GM18502 (cell line): Measurements from ENCODE around the gene PRRX2.
"Not testable (repeated sequence)": the region's sequence is repeated elsewhere in the genome, so short reads cannot be mapped to it uniquely, and the experiment has no call there.

Experiments
- ATAC-seq: cut with Tn5 transposase; IDR thresholded peaks from one replicate; pipeline ENCODE4 v1.9.1; 2021; ENCODE audit warnings: mild to moderate bottlenecking; ENCODE audit not compliant: unreplicated experiment, poor library complexity

Gene PRRX2

GRCh38 chr9:129724456-129725190, 59.2 kb downstream of the PRRX2 start:
- ATAC-seq, result no peak

- ATAC-seq, result no peak
Observed at GRCh38 chr9:129725795-129726251, 60.4 kb downstream of the PRRX2 start.

GRCh38 chr9:129726322-129727160, 61.1 kb downstream of the PRRX2 start:
- ATAC-seq, result no peak

GRCh38 chr9:129728744-129729143, 63.3 kb downstream of the PRRX2 start:
- ATAC-seq, result no peak

GRCh38 chr9:129731477-129732085, 66.1 kb downstream of the PRRX2 start:
- ATAC-seq, result no peak

GRCh38 chr9:129732100-129732499, 66.7 kb downstream of the PRRX2 start:
- no peak for ATAC-seq

GRCh38 chr9:129732946-129733631, 67.6 kb downstream of the PRRX2 start:
- no peak for ATAC-seq

GRCh38 chr9:129733632-129733953, 68.1 kb downstream of the PRRX2 start:
- ATAC-seq, result no peak

GRCh38 chr9:129735546-129735945, 70.1 kb downstream of the PRRX2 start:
- ATAC-seq, result no peak

- ATAC-seq, result no peak
Observed at GRCh38 chr9:129736334-129736733, 70.9 kb downstream of the PRRX2 start.

- ATAC-seq, result peak; percentile 71
Observed at GRCh38 chr9:129737479-129738274, 72.2 kb downstream of the PRRX2 start.

GRCh38 chr9:129739432-129739831, 74.0 kb downstream of the PRRX2 start:
- no peak for ATAC-seq

- ATAC-seq, result no peak
Observed at GRCh38 chr9:129740174-129740573, 74.7 kb downstream of the PRRX2 start.

- no peak for ATAC-seq
Observed at GRCh38 chr9:129740666-129741464, 75.4 kb downstream of the PRRX2 start.

GRCh38 chr9:129745200-129745599, 79.8 kb downstream of the PRRX2 start:
- ATAC-seq, result no peak

GRCh38 chr9:129746092-129746777, 80.8 kb downstream of the PRRX2 start:
- no peak for ATAC-seq

- no peak for ATAC-seq
Observed at GRCh38 chr9:129748249-129748648, 82.8 kb downstream of the PRRX2 start.

GRCh38 chr9:129749052-129749451, 83.6 kb downstream of the PRRX2 start:
- ATAC-seq, result not testable (repeated sequence)
